Stimulated activated CD4-positive, alpha-beta T cell treated with anti-CD3 and anti-CD28 coated beads, Interleukin-4, amount 100 ng/mL, for 48 hours (primary cell): ENCODE measurements around the gene RUVBL1.
"Not testable (repeated sequence)": the region's sequence is repeated elsewhere in the genome, so short reads cannot be mapped to it uniquely, and the experiment has no call there.

ENCODE experiments used
- DNase-seq, 2 donors: peaks; one replicate each; pipeline ENCODE4 v3.0.0-alpha.2; 2020; ENCODE audit warnings: low read depth in 2 of 2

The RUVBL1 gene

DNA sequence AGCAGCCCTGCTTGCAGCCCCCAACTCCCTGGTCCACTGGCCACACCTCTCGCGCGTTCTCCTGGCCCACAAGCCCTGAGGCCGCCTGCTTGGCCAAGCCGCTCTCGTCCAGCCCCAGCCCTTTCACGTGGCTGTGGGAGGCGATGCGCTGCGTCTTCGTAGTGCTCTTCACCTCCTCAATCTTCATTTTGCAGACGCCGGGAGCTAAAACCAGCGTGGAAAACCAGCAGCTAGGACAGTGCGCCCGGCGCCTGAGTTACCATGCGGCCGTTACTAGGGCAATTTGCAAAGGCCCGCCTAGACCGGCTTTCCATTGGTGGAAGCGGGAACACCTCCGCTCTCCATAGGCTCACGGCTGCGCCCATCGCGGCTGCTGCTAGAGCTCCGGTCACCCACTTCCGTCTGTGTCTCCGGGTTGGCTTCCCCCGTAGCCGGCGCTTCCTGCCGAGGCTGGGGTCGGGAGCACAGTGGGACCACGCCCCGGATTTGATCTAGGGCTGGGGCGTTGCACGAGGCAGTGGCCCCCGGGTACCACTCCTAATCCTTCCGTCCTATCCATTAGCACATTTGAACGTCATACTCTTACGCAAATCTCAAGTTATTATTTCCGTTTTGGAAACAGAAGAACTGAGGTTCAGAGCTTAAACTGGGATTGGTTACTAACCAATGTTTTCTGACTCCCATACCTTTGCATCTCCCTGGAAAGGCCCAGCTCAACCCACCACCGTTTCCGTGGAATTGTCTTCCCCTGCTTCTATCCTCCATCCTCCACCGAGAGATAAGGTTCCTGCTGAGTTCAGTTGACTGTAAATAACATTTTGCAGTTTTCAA is at the start of gene RUVBL1:
Gene RUVBL1 (minus strand): TSS at position 275 of the 831 bp plus-strand sequence. CDS start 88 bp downstream, at position 187.
- DNase-seq = peak; percentile 92 to 98

- no peak for DNase-seq
Observed at GRCh38 chr3:128173200-128173599, 49.6 kb upstream of the RUVBL1 start.

GRCh38 chr3:128170866-128171516 is 47.4 kb upstream of the RUVBL1 start:
- no peak for DNase-seq

DNA sequence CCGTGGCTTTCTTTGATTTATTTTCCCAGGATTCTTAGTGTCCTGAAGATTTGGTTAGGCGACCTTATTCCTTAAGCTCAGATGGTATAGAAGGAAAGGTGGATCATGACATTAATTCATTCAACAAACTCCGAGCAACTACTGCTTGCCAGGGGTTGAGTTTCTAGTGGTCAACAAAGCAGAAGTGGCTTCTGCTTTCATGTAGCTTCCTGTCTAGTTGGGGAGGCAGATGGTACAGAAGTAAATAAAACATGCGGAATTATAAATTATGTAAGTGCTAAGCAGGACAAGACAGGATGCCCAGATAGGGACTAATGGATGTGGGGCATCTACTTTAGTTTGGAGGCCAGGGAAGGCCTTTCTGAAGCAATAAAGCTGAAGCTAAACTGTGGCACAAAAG is 45.2 kb upstream of the RUVBL1 start:
- DNase-seq = no peak

- DNase-seq = no peak
Observed at GRCh38 chr3:128167973-128168674, 44.5 kb upstream of the RUVBL1 start.

DNA sequence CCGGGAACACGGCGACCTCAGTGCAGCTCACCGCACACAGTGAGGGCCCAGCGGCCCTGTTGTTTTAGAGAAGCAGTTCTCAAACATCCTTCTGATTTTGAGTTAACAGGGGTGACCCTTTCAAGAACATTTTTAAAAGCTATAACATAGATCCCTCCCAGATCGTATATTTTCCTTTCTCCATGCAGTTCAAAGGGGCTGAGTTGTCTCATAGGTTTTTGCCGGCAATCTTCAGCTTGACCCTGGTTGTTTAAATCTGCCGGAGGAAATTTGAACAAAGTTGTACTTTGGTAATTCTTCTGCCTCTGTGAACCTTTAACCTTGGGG is 44.0 kb upstream of the RUVBL1 start:
- DNase-seq = no peak

GRCh38 chr3:128166971-128167453 is 43.4 kb upstream of the RUVBL1 start:
- no peak for DNase-seq

DNA sequence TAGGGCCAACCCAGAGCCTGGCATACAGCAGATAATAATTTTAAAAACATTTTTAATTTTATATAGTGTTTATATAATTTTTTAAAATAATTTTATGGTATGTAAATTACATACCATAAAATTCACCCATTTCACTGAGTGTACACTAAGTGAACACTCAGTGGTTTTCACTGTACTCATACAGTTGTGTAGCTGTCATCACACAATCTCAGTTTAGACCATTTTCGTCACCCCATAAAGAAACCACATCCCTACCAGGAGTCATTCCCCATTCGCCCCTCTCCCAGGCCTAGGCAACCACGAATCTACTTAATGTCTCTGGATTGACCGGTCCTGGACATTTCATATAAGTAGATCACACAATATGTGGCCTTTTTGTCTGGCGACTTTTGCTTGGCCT is 39.8 kb upstream of the RUVBL1 start:
- DNase-seq = no peak

GRCh38 chr3:128160661-128161060 is 37.0 kb upstream of the RUVBL1 start:
- no peak for DNase-seq

DNA sequence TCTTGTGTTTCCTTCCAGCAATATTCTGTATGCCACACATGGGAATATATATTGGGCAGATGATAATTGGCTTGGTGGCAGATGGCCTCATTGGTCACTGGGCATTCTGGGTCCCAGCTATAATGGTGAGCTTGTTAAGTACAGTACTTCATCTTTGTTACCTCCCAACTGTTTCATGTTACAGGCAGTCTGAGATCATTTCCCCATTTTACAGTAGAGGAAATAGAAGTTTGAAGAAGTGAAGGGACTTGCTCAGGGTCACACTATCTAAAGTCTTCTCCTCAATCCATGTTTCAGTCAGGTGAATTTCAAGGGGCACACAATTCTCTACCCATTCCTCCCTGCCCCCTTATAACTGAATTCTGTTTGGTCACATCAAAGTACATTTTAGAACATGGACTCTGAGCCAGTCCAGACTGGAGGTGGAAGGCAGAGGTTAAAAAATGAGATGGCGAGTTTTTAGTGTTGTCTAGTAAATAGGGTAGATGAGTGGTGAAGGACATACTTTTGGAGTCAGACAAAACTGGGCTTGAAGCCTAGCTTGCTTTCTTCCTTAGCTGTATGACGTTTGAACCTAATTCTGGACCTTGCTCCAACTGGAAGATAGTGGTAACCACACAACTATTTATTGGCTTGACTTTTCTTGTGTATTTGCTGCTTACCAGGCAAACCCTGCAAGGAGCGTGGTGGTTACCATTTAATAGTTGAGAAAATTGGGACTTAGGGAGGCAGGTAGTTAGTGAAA is 32.2 kb upstream of the RUVBL1 start:
- no peak for DNase-seq

DNA sequence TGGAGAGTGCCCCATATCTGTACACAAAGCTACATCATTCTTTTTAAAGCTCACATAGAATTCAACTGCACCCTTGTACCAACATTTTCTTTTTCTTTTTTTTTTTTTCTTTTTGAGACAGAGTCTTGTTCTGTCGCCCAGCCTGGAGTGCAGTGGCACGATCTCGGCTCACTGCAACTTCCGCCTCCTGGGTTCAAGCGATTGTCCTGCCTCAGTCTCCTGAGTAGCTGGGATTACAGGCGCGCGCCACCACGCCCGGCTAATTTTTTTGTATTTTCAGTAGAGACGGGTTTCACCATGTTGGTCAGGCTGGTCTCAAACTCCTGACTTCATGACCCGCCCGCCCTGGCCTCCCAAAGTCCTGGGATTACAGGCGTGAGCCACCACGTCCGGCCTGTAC is 30.7 kb upstream of the RUVBL1 start:
- DNase-seq = not testable (repeated sequence)

GRCh38 chr3:128153156-128154041 is 29.8 kb upstream of the RUVBL1 start, which contains the start of gene EEFSEC:
EEFSEC (plus strand) TSS chr3:128153481; CDS start chr3:128153508, 27 bp downstream.
- DNase-seq = peak; percentile 81 to 85

GRCh38 chr3:128152419-128153155 is 29.0 kb upstream of the RUVBL1 start:
- DNase-seq = no peak

DNA sequence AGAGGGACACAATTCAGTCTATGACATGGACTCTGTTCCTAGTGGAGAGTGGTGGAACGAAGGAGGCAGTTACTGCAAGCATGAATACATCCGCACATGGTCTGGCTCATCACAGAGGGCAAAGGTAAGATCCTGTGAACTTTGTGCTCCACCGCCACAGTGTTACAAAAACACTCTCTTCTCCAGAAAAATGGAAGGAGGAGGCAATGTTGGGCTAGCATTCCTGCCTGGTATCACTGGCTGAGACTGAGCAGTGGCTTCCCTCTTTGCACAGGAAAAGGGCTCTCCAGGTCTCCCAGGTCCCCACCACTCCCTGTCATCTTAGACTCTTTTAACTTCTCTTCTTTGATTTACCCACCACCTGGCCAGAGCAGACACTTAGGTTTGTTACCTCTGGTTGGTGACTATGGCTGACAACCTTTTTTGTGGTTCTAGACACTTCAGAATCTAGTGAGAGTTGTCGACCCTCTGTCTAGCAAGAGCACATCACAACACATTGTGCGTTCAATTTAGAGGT is 28.2 kb upstream of the RUVBL1 start:
- no peak for DNase-seq

- DNase-seq = no peak
Observed at GRCh38 chr3:128149650-128150049, 26.0 kb upstream of the RUVBL1 start.

DNA sequence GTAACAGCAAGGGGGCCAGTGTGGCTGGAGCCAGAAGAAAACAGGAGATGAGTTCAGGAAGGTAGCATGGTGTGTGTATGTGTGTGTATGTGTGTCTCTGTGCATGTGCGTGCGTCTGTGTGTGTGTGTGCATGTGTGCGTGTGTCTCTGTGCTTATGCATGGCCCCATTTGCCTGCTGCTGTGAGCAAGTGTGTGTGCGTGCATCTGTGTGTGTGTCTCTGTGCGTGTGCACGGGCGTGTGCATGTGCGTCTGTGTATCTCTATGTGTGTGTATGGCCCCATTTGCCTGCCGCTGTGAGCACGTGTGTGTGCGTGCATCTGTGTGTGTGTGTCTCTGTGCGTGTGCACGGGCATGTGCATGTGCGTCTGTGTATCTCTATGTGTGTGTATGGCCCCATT is 22.6 kb upstream of the RUVBL1 start:
- no peak for DNase-seq

- DNase-seq = no peak
Observed at GRCh38 chr3:128145279-128145678, 21.7 kb upstream of the RUVBL1 start.

- no peak for DNase-seq
Observed at GRCh38 chr3:128144512-128145187, 21.0 kb upstream of the RUVBL1 start.

- no peak for DNase-seq
Observed at GRCh38 chr3:128143496-128143895, 19.9 kb upstream of the RUVBL1 start.
